ENCODE results near the gene LONP1. TPM values are rescaled to one million over a fixed set of nuclear protein-coding genes. Genes with fewer than 3 reads are reported as not detected.

LONP1 gene
- total and polyA plus RNA-seq, 4 donors: 32.3 to 83.9 (median 57.5) TPM

DNA sequence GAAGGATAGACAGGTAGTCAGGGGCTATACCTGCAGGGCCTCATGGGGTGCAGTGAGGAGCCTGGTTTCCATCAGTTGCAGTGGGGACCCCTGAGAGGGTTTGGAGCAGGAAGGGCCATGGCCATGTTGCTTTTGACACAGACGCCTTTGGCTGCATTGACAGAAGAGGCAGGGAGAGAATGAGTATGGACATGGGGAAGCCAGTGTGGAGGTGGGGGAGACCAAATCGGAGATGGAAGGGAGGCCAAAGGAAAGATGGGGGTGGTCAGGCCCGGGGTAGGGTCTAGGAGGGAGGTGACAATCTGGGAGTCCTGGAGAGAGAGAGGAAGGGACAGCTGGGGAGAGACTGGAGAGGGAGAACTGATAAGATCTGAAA, 37.9 kb downstream of the LONP1 start:
- Histone ChIP-seq H3K9ac (ENCODE audit: low read depth in 1 of 2, low read length in 2 of 2) (no peak overlapping the region), H3K36me3 (ENCODE audit: control insufficient read depth in 4 of 4, insufficient read depth in 3 of 4, low read depth in 1 of 4, low read length in 3 of 4) (no peaks in the 10 kb centered on the region), H3K9me3 (ENCODE audit: control insufficient read depth in 4 of 4, low read length in 3 of 4) (no peaks in the 10 kb centered on the region), H3K27ac (ENCODE audit: low read depth in 1 of 2, low read length in 2 of 2) (no peak overlapping the region), H3K27me3 (ENCODE audit: control insufficient read depth in 4 of 4, insufficient read depth in 4 of 4, low read length in 3 of 4) (no peaks in the 10 kb centered on the region), H3K4me3 (ENCODE audit: low read depth in 1 of 3, low read length in 3 of 3) (no peak overlapping the region), H3K4me1 (ENCODE audit: control insufficient read depth in 4 of 4, insufficient read depth in 4 of 4, low read length in 3 of 4) (peaks cover 7 to 22% (median 14%) of the 10 kb centered on the region in 4 donors)
- 91% methylated on average over 3 of the region's 3 CpGs for WGBS
- TF ChIP-seq, protein P1, sequence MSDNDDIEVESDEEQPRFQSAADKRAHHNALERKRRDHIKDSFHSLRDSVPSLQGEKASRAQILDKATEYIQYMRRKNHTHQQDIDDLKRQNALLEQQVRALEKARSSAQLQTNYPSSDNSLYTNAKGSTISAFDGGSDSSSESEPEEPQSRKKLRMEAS (IDR thresholded peaks at IDR 0.05): no peak
- TF ChIP-seq CTCF (IDR thresholded peaks at IDR 0.05; ENCODE audit: low read depth, low read length, missing input control) (no peak), NR2F2 (IDR thresholded peaks at IDR 0.05) (no peak), TAF1 (conservative IDR thresholded peaks at IDR 0.05) (no peak), ATF3 (IDR thresholded peaks at IDR 0.05) (no peak), YY1 (IDR thresholded peaks at IDR 0.05) (no peak)
- TF ChIP-seq, protein P2, sequence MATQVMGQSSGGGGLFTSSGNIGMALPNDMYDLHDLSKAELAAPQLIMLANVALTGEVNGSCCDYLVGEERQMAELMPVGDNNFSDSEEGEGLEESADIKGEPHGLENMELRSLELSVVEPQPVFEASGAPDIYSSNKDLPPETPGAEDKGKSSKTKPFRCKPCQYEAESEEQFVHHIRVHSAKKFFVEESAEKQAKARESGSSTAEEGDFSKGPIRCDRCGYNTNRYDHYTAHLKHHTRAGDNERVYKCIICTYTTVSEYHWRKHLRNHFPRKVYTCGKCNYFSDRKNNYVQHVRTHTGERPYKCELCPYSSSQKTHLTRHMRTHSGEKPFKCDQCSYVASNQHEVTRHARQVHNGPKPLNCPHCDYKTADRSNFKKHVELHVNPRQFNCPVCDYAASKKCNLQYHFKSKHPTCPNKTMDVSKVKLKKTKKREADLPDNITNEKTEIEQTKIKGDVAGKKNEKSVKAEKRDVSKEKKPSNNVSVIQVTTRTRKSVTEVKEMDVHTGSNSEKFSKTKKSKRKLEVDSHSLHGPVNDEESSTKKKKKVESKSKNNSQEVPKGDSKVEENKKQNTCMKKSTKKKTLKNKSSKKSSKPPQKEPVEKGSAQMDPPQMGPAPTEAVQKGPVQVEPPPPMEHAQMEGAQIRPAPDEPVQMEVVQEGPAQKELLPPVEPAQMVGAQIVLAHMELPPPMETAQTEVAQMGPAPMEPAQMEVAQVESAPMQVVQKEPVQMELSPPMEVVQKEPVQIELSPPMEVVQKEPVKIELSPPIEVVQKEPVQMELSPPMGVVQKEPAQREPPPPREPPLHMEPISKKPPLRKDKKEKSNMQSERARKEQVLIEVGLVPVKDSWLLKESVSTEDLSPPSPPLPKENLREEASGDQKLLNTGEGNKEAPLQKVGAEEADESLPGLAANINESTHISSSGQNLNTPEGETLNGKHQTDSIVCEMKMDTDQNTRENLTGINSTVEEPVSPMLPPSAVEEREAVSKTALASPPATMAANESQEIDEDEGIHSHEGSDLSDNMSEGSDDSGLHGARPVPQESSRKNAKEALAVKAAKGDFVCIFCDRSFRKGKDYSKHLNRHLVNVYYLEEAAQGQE (IDR thresholded peaks at IDR 0.05): no peak
- peak; percentile 26 for DNase-seq (ENCODE audit: low spot score)

DNA sequence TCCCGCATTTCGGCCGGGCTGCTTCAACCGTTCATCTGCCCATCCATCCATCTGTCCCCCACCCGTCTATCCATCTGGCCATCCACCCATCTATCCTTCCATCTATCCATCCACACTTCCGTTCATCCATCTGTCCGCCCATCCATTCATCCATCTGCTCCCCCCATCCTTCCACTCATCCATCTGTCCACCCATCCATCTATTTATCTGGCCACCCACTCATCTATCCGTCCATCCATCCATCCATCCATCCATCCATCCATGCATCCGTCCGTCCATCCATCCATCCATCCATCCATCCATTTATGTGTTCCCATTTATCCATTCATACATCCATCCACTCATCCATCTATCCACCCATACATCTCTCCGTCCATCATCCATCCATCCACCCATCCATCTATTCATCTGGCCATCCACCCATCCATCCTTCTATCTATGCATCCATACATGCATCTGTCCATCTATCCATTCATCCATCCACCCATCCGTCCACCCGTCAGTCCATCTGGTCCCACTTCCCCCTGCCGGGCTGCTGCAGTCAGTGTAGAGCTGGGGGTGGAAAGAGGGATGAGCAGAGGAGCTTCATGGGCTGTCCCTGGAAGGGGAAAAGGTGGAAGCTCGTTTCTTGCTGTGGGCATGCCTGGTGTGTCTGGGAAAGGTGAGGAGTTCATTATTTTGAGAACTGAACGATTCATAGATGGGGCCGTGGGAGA, 38.4 kb downstream of the LONP1 start:
- TF ChIP-seq HNF4G (IDR thresholded peaks at IDR 0.05) (no peak), NR2F2 (IDR thresholded peaks at IDR 0.05) (no peak), FOXA2 (IDR thresholded peaks at IDR 0.05) (no peak), EGR1 (IDR thresholded peaks at IDR 0.05; ENCODE audit: low read depth in 2 of 2) (no peak), GABPA (IDR thresholded peaks at IDR 0.05 in 1 of 2, conservative IDR thresholded peaks at IDR 0.05 in 1 of 2) (no peak), ZBTB33 (IDR thresholded peaks at IDR 0.05) (no peak)
- WGBS: 67% methylated on average over 17 of the region's 17 CpGs
- H3K9me3 ChIP-seq (ENCODE audit: control insufficient read depth in 4 of 4, low read length in 3 of 4): no peaks in the 10 kb centered on the region
- peak overlapping the region in 1 of 3 donors; percentile 72 for H3K4me3 ChIP-seq (ENCODE audit: low read depth in 1 of 3, low read length in 3 of 3)
- no peak overlapping the region for H3K9ac ChIP-seq (ENCODE audit: low read depth in 1 of 2, low read length in 2 of 2)
- H3K4me1 ChIP-seq (ENCODE audit: control insufficient read depth in 4 of 4, insufficient read depth in 4 of 4, low read length in 3 of 4): peaks cover 6 to 22% (median 14%) of the 10 kb centered on the region in 4 donors
- H3K27me3 ChIP-seq (ENCODE audit: control insufficient read depth in 4 of 4, insufficient read depth in 4 of 4, low read length in 3 of 4): no peaks in the 10 kb centered on the region
- no peak overlapping the region for H3K27ac ChIP-seq (ENCODE audit: low read depth in 1 of 2, low read length in 2 of 2)
- DNase-seq (ENCODE audit: low spot score): peak; percentile 31
- no peaks in the 10 kb centered on the region for H3K36me3 ChIP-seq (ENCODE audit: control insufficient read depth in 4 of 4, insufficient read depth in 3 of 4, low read depth in 1 of 4, low read length in 3 of 4)

Data from liver (tissue), 9 donors.